Stimulated activated naive CD4-positive, alpha-beta T cell (primary cell): ENCODE measurements around the gene CNOT10.
"Not testable (repeated sequence)": the region's sequence is repeated elsewhere in the genome, so short reads cannot be mapped to it uniquely, and the experiment has no call there.

Source experiments
- DNase-seq, 6 experiments: peaks; one replicate each; lab custom pipeline; 2025; lab: John Stamatoyannopoulos, UW

CNOT10 gene

DNA sequence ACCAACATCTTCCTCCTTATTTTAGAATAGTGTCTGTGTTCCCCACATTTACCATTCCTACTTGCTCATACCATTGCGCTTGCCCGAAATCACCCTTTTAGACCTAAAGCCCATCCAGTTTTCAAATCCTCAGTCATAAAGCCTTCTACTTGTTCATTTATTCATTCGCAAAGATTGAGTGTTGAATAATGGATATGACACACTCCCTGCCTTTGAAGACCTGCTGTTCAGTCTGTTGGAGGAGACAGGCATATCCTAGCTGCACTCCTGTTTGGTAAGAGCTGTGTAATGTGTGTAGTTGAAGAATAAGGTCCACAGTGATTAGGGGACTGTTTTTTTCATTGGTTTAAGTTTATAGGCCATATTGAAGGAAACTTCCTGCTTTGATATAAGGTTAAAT is 1.7 kb downstream of the CNOT10 start:
- DNase-seq = no peak

DNA sequence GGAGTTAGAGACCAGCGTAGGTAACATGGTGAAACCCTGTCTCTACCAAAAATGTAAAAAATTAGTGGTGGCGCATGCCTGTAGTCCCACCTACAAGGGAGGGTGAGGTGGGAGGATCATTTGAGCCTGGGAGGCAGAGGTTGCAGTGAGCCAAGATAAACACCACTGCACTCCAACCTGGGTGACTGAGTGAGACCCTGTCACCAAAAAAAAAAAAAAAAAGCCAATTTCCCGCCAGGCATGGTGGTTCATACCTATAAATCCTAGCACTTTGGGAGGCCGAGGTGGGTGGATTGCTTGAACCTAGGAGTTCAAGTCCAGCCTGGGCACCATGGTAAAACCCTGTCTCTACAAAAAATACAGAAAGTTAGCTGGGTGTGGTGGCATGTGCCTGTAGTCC is 6.9 kb downstream of the CNOT10 start:
- no peak for DNase-seq

DNA sequence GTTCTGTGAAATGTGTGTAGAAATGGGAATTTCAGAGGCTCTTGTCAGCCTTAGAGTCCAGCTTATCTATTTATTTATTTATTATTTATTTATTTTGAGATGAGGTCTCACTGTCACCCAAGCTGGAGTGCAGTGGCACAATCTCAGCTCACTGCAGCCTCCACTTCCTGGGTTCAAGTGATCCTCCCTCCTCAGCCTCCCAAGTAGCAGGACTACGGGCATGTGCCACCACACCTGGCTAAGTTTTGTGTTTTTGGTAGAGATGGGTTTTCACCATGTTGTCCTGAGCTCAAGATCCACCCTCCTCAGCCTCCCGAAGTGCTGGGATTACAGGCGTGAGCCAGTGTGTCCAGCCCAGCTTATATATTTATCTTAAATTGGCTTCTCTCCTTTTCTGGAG is 11.5 kb downstream of the CNOT10 start:
- no peak for DNase-seq

DNA sequence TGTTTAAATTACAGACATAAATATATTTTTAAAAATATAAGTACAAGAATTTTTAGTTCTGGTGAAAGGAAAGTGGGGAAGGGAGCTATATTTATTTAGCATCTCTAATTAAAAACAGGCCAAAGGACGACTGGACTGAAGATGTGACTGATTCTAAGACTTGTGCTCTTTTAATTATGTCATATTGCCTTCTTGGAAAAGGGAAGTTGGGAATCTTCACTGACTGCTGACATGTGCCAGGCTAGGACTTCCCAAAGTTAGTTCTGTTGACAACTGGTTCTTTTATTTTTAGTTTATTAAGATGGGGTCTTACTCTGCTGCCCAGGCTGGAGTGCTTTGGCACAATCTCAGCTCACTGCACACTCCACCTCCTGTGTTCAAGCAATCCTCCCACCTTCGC is 13.5 kb downstream of the CNOT10 start:
- no peak for DNase-seq

DNA sequence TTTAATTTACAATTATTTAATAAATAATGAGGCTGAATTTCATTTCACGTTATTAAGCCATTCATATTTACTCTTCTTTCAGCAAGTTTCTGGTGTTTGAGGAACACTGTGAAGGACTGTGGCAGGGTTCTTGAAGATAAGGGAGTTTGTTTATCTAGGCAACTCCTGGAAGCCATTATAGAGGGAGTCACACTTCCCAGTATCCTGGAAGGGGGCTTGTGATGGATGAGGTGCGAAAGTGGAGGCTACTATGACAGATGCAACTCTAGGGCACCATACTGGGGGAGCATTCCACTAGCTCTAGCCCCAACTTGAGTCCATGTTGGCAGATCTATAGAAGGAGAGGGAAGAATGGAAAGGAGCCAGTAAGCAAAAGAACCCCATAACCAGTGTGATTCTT is 14.4 kb downstream of the CNOT10 start:
- DNase-seq = no peak

DNA sequence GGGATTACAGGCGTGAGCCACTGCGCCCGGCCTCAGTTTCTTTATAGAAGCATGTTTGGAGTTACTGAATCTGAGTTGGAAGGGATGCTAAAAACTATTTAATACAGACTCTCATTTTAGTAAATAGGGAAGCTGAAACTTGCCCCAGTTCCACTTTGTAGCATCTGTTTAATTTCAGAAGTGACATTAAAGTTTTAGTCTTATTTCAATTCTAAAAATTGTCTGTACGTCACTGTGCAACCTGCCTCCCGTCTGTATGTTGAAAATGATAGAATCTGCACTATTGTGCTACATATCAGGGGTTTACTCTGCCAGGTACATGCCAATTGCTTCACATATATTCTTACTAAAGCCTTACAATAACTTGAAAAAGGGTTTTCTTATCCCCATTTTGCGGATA is 15.3 kb downstream of the CNOT10 start:
- no peak for DNase-seq

DNA sequence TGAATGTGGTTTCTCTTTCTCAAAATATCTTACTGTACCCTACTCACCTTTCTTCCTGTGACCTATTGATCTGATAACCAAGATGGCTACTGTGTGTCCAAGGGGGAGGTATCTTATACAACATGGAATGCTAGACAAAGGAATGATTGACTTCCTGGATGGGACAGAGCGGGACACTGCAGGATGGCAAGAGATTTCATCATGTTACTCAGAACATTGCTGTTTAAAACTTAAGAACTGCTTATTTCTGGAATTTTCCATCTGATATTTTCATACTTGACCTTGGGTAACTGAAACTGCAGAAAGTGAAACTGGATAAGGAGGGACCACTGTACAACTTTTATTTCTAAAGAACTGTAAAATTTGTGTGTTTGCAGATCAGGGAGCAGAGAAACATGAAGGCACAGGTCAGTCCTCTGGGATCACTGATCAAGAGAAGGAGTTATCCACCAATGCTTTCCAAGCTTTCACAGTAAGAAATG is 18.5 kb downstream of the CNOT10 start:
- no peak for DNase-seq

DNA sequence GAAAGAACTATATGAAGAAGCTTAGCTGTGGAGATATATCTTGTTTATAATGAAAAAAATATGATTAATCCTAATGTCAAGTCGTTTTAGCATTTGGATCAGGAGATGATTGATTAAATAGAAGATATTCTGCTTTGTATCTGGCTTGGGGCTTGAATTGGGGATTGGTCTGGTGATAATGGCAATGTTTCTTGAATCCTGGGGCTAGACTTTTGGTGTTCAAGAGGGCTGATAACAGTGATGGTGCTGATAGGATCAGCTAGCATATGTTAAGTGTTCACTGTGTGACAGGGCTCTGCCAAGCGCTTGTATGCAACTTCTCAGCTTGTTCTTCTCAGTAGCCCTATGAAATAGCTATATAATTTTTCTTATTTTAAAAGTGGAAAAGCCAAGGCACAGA is 20.2 kb downstream of the CNOT10 start:
- no peak for DNase-seq

DNA sequence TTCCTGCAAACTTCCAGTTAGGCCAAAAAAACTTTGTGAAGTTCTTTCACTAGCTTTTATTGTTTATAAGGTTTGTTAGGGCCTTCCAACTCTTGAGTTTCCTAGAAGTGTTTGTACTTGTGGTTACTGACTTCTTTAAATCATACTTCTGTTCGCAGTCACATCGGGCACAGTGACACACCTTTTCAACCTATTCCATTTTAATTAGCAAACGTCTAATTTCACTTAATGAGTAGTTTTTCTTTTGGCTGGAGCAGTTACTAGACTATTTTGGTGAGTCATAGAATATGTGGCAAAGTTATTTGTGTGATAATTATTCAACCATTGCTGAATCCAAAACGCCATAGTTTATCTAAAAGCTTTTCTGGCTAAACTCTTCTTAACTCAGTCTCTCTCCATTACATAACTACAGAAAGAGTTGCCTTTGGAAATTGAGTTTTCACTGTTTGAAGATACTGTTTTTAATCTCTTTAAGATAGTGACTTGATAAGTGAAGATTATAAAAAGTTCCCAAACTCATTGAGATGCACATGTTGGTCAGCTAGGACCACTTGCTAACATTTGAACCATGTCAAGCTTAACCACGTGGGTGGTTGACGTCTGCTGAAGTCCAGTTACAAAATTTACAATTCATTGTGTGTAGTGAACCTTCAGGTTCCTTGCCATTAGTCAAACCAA is 21.5 kb downstream of the CNOT10 start:
- DNase-seq = peak in 1 of 6 experiments; percentile 12

DNA sequence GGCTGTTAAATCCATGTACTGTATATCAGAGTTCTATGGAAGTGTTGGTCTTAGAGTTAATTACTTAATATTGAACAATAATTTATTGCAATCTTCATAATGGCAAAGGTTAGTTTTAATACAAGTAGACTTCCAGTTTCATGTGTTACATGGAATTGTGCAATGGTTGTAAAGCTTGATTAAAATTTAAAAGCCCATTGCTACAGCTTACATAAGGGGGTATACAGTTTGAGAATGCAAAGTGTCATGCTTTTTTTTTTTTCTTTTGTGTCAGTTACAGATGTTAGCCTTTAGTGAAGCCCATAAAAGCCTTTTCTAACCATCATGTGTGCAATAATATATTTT is 22.0 kb downstream of the CNOT10 start:
- DNase-seq = no peak

DNA sequence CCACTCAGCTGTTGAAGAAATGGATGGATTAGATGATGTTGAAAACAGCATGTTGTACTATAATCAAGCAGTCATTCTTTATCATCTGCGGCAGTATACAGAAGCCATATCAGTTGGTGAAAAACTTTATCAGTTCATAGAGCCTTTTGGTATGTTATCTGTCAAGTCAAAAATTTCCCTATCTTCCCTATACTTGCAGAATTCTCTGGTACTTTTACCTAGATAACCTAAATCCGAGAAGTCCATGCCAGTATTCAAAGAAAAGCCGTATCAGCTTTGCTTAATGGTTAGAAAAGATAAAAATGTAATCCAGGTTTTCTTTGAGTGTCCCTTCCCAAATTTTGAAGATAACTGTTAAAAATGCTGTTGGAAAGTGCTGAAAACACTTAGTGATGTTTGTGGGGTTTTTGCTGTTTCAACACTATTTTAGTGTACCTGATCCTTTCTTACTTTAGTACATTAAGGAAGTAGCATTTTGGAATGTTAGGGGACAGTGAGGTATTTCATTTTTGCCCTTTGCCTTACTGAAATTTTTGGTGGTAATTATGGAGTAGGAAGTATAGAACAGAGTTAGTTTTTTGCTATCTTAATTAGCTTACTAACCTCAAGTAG is 23.8 kb downstream of the CNOT10 start:
- DNase-seq = no peak

DNA sequence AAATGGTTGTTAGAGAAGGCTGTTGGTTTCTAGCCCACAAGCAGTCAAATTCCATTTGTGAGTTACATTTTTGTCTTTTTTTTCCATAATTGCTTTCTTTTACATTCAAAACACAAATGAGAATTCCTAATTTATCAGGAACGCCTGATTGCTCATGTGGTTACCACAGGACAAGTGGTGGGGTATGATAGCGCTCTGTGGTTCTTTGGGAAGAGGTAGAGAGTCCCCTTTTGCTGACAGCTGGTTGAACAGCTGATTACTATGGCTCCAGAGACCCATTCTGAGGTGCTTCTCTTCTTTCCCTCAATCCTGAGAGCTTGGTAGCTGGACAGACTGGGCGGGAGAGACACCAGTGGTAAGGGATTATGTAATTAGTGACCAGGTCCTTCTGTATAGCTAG is 24.4 kb downstream of the CNOT10 start:
- no peak for DNase-seq

DNA sequence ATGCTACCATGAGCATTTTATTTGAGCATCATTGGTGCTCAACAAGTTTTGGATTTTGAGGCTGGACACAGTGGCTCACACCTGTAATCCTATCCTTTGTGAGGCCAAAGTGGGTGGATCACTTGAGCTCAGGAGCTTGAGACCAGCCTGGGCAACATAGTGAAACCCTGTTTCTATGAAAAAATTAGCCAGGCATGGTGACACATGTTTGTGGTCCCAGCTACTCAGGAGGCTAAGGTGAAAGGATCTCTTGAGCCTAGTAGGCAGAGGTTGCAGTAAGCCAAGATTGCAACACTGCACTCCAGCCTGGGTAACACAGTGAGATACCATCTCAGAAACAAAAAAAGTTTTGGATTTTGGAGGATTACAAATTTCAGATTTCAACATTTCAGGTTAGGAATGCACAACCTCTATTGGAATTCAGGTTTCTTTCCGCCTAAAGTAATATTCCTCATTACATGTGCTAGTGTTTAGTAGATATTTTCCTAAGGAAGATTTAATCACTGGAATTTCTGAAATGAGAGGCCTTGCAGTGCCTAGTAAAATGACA is 27.6 kb downstream of the CNOT10 start:
- no peak for DNase-seq

DNA sequence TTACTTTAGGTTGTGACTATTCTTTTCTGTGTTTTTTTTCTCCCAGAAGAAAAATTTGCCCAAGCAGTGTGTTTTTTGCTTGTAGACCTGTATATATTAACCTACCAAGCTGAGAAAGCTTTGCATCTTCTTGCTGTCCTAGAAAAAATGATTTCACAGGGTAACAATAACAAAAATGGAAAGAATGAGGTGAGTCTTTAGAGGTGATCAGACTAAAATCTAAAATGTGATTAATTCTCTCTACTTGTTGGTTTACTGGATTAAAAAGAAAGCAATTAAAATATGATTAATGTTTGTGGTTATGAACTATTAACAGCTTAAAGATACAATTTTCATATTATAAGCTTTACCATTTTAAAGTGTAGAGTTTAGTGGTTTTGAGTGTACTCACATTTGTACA is 28.2 kb downstream of the CNOT10 start:
- DNase-seq = no peak

DNA sequence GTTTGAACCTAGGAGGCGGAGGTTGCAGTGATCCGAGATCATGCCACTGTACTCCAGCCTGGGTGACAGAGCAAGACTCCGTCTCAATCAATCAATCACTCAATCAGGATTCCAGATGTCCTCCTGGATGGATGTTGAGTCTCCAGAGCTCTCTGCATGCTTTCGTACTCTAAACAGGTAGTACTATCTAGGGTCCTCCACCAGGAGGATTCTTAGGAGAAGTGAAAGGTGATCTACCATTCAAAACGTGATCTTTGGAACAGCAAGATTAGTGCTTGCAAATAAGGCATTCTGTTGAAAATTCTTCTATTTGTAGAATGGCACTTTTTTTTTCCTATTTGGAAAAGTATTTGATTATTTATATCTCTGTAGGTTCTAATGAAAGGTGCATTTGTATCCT is 34.3 kb downstream of the CNOT10 start:
- no peak for DNase-seq

DNA sequence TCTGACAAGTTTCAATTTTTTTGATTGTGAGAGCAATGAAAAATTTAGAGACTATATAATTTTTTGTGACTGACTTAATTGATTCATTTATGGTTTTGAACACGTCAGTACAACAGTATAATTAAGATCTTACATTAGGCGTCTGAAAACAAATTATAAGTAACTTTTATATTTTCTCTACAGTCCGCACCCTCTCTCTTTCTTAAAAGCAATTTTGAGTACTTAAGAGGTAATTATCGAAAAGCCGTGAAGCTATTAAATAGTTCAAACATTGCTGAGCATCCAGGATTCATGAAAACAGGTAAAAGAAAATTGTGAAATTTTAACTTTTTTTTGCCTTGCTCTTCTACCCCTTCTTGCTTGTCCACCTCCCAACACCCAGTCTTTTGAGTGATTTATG is 34.9 kb downstream of the CNOT10 start:
- DNase-seq = no peak

DNA sequence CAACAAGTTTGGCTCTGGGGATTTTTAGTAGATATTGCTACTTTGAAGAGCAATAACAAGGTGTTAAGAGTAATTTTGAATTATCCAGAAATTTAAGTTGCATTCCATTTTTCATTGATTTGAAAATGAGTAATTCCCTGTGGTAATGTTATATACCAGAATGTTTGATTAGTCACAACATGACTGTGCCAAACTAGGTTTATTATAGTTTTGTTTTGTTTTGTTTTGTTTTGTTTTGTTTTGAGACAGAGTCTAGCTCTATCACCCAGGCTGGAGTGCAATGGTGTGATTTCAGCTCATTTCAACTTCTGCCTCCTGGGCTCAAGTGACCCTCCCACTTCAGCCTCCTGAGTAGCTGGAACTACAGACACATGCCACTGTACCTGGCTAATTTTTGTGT is 40.7 kb downstream of the CNOT10 start:
- no peak for DNase-seq

DNA sequence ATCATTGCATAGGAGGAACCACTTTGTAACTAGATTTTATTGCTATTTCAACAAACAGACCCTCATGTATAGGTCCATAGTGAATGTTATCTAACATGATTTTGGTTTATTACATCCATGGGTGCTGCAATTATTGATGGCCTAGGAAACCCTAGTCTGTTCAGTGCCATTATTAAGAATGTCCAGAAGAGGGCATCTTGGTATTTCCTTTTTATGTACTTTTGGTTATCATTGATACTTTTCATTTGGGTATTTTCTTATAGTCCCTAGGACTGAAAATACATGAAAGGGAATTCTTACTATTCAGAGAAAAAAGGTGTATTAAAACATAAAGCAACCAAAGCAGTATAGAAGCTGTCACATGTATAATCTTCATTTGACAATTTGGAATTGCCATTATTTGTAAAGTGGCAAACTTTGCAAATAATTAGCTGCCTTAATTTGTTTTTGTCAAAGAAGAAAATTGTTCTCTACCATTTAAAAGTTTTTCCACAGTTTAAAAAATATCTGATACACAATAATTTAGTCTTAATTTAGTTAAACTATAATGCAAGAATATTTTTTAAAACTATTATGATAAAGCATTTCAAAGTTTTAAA is 48.7 kb downstream of the CNOT10 start:
- peak in 1 of 6 experiments; percentile 2 for DNase-seq

DNA sequence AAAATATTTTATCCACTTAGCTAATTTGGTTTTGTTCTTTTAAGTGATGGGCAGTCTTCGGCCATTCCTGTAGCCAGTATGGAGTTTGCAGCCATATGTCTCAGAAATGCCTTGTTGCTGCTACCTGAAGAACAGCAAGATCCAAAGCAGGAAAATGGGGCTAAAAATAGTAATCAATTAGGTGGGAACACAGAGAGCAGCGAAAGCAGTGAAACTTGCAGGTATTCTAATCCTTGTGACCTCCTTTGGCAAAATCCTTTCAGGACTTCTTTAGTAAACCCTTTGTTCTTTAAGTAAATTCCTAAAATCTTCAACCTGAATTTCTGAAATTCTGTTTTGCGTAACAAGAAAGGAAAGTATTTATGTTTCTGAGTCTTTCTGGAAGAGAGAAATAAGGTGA is 49.8 kb downstream of the CNOT10 start:
- no peak for DNase-seq

DNA sequence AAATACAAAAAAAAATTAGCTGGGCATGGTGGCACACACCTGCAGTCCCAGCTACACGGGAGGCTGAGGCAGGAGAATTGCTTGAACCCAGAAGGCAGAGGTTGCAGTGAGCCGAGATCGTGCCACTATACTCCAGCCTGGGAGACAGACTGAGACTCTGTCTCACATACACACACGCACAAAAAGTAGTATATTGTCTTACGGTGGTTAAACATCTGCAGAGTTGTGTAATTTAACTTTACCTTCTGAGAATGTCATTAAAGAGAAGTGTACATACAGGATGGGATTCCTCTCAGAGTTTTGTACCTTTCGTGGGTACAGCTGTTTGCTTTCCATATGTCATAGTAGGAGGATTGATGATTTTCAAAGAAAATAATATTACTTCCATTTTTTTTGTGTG is 58.5 kb downstream of the CNOT10 start:
- DNase-seq = not testable (repeated sequence)

DNA sequence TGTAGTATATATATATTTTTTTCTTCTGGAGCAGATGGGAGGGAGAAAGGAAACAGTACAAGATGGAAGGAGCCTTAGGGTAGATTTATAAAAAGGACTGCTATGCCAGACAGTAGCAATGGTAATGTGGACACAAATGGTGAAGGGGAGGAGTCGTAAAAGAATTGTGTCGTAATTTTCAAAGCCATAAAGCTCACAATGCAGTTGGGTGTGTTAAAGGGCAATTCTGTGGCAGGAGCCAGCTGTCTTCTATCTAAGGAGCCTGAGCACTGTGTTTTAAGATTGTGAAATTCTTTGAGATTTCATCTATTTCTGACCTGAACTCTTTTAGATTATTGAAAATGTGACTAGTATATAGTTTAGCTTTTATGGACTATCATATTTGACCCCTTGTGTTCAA is 58.9 kb downstream of the CNOT10 start:
- no peak for DNase-seq

DNA sequence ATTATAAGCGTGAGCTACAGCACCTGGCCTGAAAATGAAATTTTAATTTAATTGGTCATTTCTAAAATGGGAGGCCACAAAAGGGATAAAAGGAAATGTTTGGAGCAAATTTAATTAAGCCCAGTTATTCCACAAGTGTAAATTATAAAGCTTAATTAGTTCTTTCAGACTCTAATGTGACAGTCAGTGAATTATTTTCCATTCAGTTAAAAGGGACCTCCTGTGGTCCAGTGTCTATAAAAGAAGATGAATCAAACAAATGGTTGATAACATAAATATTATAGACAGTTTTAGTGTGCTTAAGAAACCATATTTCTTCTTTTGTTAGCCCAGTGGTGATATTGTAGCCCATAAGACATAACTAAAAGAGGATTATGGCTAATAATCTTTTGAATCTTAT is 66.4 kb downstream of the CNOT10 start:
- DNase-seq = no peak

DNA sequence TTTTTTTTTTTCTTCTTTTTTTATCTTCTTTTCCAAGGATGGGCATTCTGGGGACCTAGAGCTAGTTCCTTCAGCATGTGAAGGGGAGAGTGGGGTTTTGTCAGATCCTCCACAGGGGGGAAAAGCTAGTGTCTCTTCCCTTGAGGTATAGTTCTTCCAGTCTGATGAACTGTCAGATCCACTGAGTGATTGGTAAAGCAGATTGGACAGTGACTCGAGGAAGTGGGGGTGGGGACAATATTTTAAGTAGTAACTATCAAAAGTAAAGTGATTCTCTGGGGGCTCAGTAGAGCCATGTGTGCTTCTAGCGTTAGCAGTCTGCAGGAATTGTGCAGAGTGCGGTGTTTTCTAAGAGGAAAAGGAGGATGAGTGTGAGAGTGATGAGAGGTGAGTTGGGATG is 70.8 kb downstream of the CNOT10 start:
- DNase-seq = no peak
